Measurements from ENCODE around the gene CHSY1. TPM values are rescaled to one million over a fixed set of nuclear protein-coding genes. Genes with fewer than 3 reads are reported as not detected.

The CHSY1 gene
- total RNA-seq, 1 donor from 2014 or later = 38.2 TPM

- H3K27ac Mint-ChIP-seq (ENCODE audit: unreplicated experiment) = no peak overlapping the region
- no peak for TF ChIP-seq CTCF (IDR thresholded peaks at IDR 0.05; ENCODE audit: partially characterized antibody, unreplicated experiment)
- peaks cover 4% of the 10 kb centered on the region for H3K9me3 Mint-ChIP-seq (ENCODE audit: unreplicated experiment)
- peaks cover 11% of the 10 kb centered on the region for H3K4me1 Mint-ChIP-seq (ENCODE audit: low read depth, unreplicated experiment)
- no peaks in the 10 kb centered on the region for H3K36me3 Mint-ChIP-seq (ENCODE audit: unreplicated experiment)
- DNase-seq = no peak
- H3K4me3 Mint-ChIP-seq (ENCODE audit: unreplicated experiment) = no peak overlapping the region
- peaks cover 5% of the 10 kb centered on the region for H3K27me3 Mint-ChIP-seq (ENCODE audit: unreplicated experiment)
Observed at GRCh38 chr15:101149864-101150722, 101.8 kb downstream of the CHSY1 start.

DNA sequence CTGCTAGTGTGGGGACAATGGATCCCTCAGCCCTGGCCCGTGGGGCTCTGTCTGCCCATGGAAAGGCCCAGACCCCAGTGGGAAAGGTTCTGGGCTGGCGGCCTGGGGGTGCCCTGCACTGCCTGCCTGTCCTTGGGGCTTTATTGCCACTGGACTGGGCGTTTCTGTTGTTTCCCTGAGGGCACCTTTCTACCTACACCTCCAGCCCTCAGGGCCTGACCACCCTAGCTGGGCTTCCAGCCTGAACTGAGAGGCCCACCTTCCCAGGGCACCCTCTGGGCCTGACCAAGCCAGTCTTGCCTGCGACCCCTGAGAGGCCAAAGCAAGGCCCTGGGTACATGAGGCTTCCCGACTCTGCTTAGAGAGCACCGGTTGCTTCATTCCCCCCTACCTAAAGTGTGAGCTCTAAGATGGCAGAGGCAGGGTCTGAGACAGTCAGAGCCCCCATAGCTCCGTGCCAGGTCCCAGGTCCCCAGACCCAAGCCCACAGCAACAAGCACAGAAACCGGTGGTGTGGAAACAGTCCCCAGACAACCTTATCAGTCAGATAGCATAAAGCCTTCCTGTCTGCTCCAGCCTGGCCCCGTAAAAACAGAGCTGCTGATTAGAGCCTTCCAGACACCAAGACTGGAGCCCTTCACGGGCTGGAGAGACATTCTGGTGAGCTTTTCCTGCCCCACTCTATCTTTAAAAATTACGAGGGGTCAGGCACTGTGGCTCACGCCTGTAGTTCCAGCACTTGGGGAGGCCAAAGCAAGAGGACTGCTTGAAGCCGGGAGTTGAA is 102.8 kb downstream of the CHSY1 start:
- no peak for TF ChIP-seq CTCF (IDR thresholded peaks at IDR 0.05; ENCODE audit: partially characterized antibody, unreplicated experiment)
- no peak overlapping the region for H3K27ac Mint-ChIP-seq (ENCODE audit: unreplicated experiment)

GRCh38 chr15:101148166-101148880 is 103.5 kb downstream of the CHSY1 start:
- no peak overlapping the region for H3K4me3 Mint-ChIP-seq (ENCODE audit: unreplicated experiment)
- no peak overlapping the region for H3K27ac Mint-ChIP-seq (ENCODE audit: unreplicated experiment)
- no peak for DNase-seq
- no peaks in the 10 kb centered on the region for H3K27me3 Mint-ChIP-seq (ENCODE audit: unreplicated experiment)
- H3K36me3 Mint-ChIP-seq (ENCODE audit: unreplicated experiment) = no peaks in the 10 kb centered on the region
- no peak for TF ChIP-seq CTCF (IDR thresholded peaks at IDR 0.05; ENCODE audit: partially characterized antibody, unreplicated experiment)
- H3K9me3 Mint-ChIP-seq (ENCODE audit: unreplicated experiment) = peaks cover 2% of the 10 kb centered on the region
- peaks cover 11% of the 10 kb centered on the region for H3K4me1 Mint-ChIP-seq (ENCODE audit: low read depth, unreplicated experiment)

More for the DNA sequence above, 102.8 kb downstream of the CHSY1 start:
- peaks cover 6% of the 10 kb centered on the region for H3K9me3 Mint-ChIP-seq (ENCODE audit: unreplicated experiment)
- no peak for DNase-seq
- no peak overlapping the region for H3K4me3 Mint-ChIP-seq (ENCODE audit: unreplicated experiment)
- peaks cover 5% of the 10 kb centered on the region for H3K27me3 Mint-ChIP-seq (ENCODE audit: unreplicated experiment)
- H3K36me3 Mint-ChIP-seq (ENCODE audit: unreplicated experiment) = no peaks in the 10 kb centered on the region
- peaks cover 11% of the 10 kb centered on the region for H3K4me1 Mint-ChIP-seq (ENCODE audit: low read depth, unreplicated experiment)

DNA sequence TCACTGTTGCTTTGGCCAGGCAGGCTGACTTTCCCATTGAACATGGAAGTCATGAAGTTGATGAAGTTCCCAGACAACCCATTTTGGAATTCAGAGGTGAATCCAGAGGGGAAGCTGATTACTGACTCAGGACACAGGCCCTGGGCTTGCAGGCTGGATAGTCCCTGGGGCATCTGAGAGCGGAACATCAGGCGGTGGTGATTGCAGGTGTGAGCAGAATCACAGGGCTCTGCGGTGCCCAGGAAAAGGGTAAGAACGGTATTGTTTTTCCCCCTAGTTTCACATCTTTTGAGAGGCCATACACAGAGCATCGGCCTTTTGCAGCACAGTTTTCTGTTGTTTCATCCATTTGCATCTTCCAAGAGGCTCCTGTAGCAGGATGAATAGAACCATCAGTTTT is 104.7 kb downstream of the CHSY1 start:
- no peaks in the 10 kb centered on the region for H3K36me3 Mint-ChIP-seq (ENCODE audit: unreplicated experiment)
- no peak for DNase-seq
- no peak overlapping the region for H3K27ac Mint-ChIP-seq (ENCODE audit: unreplicated experiment)
- H3K4me1 Mint-ChIP-seq (ENCODE audit: low read depth, unreplicated experiment) = peaks cover 10% of the 10 kb centered on the region
- H3K9me3 Mint-ChIP-seq (ENCODE audit: unreplicated experiment) = peaks cover 2% of the 10 kb centered on the region
- H3K4me3 Mint-ChIP-seq (ENCODE audit: unreplicated experiment) = no peak overlapping the region
- H3K27me3 Mint-ChIP-seq (ENCODE audit: unreplicated experiment) = no peaks in the 10 kb centered on the region
- TF ChIP-seq CTCF (IDR thresholded peaks at IDR 0.05; ENCODE audit: partially characterized antibody, unreplicated experiment) = no peak

Data from glutamatergic neuron (in vitro differentiated cells).